GM19035 (cell line): ENCODE measurements around the gene PRSS36.

ENCODE experiments used
- ATAC-seq: cut with Tn5 transposase; IDR thresholded peaks from one replicate; pipeline ENCODE4 v1.9.1; 2021; ENCODE audit not compliant: unreplicated experiment

Gene PRSS36

GRCh38 chr16:31128711-31129567, 20.9 kb downstream of the PRSS36 start:
- no peak for ATAC-seq

DNA sequence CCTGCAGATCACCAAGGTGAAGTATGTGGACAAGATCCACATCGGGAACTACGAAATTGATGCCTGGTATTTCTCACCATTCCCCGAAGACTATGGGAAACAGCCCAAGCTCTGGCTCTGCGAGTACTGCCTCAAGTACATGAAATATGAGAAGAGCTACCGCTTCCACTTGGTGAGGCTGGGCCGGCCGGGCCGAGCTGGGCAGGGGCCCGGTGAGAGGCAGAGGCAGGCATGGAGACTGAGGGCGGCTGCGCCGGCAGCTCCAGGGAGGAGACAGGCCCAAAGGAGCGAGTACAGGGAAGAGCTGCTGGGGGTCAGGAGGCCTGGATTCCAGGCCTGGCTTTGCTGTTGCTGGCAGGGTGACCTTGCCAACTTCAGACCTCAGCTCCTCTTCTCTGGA, 22.7 kb downstream of the PRSS36 start:
- no peak for ATAC-seq

DNA sequence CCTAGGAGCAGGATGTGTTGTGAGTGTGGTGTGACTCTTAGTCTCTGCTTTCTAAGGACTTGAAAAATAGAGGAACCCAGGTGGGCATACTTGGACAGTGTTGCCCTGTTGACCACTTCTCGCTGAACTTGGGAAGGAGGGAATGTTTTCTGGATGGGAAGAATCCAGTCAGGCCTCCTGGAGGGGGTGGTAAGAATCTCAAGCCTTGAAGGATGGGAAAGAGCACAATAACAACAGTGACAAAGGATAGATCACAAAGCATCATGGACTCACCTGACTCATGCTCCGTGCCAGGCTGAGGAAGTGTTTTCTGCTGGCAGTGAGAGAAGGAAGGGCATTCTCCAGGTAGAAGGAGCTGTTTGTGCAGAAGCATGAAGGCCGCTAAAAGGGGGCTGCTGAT, 24.0 kb downstream of the PRSS36 start:
- ATAC-seq = no peak

GRCh38 chr16:31120129-31120528, 29.7 kb downstream of the PRSS36 start:
- ATAC-seq = no peak

DNA sequence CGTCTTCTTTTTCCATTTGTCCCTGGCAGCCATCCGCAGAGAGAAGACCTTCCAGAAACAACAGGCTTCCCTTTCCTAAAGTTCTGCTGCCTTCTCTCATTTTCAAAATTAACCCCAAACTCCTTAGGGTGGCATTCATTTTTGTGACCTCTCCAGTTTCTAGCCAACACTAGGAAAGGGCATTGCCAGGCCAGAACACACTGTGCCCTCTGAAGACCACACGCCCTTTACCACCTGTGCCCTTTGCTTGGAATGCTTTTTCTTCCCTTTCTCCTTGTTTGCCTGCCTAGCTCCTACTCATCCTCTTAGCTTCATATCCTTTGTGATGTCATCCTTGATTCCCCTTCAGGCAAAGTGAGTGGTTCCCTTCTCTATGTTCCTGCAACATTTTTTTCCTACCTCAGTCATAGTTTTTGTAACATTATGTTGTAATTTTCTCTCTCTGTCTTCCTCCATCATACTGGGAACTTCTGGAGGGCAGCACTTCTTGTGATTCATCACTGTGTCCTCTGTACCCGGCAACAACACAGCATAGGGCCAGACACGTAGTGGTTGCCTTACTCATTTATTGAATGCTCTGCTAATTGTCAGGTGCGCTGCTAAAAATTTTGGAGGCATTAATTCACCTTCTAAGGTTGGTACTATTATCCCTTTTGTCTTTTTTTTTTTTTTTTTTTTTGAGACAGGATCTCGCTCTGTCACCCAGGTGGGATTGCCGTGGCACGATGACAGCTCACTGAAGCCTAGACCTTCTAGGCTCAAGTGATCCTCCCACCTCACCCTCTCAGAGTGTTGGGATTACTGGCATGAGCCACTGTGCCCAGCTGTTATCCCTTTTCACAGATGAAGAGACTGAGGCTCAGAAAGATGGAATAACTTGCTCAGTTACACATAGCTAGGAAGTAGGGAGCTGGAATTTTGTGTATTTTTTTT, 31.4 kb downstream of the PRSS36 start:
- ATAC-seq = no peak

DNA sequence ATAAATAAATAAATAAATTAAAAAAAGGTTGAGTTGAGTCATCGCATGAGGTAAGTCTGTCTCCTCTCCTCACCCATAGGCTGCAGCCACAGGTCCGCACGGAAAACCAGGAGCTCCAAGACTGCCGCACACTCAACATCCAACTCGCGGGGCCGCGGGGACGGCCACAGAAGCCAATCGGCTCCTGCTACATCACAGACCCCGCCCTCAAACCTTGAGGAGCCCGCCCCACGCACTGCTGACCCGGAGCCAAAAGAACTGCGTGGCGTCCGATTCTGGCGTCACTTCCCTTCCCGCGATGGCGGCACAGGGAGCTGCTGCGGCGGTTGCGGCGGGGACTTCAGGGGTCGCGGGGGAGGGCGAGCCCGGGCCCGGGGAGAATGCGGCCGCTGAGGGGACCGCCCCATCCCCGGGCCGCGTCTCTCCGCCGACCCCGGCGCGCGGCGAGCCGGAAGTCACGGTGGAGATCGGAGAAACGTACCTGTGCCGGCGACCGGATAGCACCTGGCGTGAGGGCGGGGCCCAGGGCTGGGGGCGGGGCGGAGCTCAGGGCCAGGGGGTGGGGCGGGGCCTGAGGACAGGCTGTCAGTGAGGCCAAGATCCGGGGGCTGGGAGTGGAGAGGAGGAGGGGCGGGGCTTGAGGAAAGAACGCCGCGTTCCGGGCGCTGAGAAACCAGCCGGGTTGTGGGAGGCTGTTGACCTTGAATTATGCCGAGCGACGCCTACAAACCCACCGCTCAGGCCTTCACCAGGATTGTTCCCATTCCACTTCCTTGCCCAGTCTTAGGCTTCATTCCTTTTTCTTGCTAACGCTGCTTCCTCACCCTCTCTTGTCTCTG, 32.3 kb downstream of the PRSS36 start, which contains the start of gene KAT8:
TSS of gene KAT8 (plus strand) at position 281 of the 839 bp plus-strand sequence. CDS start at position 299, 18 bp downstream.
- peak; percentile 93 for ATAC-seq

- no peak for ATAC-seq
Measured at GRCh38 chr16:31114468-31114867, 35.4 kb downstream of the PRSS36 start.

DNA sequence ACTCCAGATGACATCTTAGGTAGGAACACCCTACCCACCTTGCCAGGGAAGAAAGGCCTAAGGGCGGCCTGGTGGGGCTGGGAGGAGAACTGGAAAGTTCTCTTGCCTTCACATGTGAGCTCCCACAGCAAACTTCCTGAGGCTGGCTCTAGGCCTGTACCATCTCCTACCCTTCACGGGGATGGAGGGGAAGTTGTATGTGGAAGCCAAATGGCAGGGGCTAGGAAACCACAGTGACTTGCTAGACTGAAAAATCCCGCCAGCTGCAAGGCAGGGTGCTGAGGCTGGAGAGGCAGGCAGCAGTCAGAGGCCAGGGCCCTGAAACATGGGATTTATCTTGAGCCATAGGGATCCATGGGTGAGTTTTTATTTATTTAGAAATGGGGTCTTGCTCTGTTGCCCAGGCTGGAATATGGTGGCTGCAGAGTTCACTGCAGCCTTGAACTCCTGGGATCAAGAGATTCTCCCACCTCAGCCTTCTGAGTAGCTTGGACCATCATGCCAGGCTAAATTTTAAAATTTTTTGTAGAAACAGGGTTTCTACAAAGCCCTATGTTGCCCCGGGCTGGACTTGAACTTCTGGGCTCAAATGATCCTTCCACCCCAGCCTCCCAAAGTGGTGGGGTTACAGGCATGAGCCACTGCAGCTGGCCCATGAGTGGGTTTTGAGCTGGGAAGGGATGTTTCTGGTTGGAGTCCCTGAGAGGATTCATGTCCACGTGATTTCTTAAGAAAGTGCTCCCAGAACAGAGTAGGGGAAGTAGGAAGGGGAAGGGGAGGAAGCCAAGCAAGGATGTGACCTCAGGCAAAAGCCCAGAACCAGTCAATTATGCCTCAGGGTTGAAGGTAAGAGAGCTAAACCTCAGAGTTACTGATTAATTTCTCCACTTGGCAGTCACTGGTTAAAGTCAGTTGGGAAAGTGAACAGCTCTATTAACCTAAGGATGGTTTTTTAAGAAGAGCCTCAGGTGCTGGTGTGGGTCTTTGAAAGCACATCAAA, 36.4 kb downstream of the PRSS36 start:
- no peak for ATAC-seq

DNA sequence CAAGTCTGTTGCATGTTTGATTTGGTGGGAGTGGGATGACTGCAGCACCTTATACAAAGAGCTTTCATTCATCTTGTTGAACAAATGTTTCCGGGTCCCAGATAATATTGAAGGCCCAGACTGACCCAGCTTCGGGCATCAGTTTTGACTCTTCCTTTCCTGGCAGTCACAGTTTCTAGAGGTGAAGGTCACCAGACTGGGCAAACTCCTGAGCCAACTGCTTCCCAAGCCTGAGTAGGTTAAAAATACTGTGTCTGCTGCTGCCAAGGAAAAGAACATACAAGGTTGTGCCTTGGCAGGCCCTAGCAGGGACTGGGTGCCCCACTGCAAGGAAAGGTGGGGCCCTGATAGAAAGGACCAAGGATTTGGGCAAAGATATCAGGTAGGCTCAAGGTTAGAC, 37.2 kb downstream of the PRSS36 start:
- no peak for ATAC-seq

DNA sequence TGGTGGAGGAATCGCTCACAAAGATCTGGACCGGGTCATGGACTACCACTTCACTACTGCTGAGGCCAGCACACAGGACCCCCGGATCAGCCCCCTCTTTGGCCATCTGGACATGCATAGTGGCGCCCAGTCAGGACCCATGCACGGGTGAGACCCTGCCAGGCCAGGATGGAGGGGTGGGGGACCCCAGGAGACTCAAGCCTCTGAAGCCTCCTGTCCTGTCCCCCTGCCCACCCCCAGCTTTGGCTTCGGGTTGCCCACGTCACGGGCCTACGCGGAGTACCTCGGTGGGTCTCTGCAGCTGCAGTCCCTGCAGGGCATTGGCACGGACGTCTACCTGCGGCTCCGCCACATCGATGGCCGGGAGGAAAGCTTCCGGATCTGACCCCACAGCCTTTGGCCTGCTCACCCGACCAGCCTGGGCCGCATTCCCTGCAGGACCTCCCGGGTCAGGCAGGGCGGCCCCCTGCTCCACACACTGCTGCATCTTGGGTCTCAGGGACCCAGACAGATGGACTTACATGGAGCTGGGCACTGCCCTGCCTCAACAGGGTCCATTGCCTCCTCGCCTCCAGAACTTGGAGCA, 37.9 kb downstream of the PRSS36 start:
- ATAC-seq = no peak

DNA sequence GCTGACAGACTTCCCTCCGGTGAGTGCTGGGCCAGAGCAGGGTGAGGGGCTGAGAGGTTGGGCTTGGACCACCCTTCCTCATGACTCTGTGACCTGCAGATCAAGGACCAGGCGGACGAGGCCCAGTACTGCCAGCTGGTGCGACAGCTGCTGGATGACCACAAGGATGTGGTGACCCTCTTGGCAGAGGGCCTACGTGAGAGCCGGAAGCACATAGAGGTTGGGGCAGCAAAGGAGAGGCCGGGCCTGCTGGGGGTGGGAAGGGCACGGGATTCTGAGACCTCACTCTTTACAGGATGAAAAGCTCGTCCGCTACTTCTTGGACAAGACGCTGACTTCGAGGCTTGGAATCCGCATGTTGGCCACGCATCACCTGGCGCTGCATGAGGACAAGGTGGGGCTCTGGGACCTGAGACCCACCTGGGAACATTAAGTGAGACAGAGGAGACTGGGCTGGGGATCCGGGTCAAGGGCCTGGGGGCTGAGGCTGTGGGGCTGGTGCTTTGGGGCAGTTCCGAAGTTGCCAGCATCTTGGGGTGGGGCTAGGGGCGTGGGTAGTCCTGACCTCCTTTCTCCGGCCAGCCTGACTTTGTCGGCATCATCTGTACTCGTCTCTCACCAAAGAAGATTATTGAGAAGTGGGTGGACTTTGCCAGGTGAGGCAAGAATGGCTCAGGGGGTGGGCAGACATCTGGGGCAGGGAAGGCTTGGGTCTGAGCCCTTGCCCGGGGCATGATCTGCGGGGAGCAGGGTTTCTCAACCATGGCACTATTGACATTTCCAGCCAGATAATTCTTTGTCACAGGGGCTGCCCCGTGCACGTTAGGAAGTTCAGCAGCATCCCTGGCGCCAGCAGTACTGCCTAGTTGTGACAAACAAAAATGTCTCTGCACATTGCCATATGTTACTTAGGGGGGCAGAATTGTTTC, 39.5 kb downstream of the PRSS36 start:
- ATAC-seq = no peak

GRCh38 chr16:31109622-31110021, 40.2 kb downstream of the PRSS36 start:
- no peak for ATAC-seq

DNA sequence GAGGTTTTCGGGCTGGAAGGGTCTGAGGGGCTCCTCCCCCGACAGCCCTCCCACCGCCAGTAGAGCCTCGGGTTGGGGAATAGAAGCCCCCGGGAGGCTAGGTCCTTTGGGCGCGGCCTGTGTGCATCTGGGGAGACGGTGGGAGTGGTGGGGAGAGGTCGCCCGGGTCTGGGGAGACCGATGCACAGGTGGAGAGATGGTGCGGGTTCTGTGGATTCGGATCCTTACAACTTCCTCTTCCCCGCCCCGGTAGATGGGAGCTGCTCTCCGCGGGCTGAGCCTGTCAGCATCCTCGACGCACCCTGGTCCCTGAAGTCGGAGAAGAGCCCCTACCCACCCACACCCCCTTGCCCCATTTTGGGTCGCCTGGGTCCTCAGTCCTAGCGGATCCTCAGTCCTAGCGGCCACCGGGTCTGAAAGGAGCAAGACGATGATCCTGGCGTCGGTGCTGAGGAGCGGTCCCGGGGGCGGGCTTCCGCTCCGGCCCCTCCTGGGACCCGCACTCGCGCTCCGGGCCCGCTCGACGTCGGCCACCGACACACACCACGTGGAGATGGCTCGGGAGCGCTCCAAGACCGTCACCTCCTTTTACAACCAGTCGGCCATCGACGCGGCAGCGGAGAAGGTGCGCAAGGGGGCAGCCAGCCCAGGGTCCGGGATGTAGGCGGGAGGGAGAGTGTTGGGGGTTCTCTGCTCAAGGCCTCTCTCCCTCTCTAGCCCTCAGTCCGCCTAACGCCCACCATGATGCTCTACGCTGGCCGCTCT, 40.9 kb downstream of the PRSS36 start:
- ATAC-seq = peak; percentile 2

DNA sequence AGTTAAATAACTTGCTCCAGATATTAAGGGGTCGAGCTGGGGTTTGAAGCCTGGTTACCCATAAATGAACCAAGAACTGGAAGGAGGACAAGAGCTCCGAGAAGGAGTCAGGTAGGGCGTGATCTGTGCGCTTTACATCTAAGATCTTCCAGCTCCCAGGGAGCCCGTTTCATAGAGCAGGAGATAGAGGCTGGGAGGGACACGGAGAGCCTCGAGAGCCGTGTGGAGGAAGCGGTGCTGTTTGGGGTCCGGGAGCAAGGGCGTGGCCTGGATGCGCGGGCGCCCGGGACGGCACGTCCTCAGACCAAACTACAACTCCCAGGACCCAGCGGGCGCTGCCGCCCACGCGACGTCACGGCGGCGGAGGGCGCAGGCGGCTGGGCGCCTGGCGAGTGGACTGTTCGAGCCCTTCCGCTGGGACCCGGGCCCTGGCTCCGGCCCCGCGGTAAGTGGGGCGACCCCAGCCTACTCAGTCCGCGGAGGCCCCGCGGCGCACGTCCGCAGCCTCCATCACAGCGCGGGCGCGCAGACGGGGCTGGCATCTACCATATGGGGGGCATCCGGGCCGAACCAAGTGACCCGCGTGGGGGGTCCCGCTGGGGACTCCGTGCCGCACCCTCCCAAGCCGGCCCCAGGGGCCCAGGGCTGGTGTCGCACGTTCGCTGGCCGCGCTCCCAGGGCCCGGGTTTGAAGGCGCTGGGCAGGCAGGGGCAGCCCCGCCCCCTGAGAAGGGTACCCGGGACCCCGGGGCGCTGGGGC, 41.7 kb downstream of the PRSS36 start, which contains the start of gene BCKDK:
TSS of gene BCKDK (plus strand) at position 352 of the 759 bp plus-strand sequence. CDS start 838 bp downstream, outside the sequence.
- peak; percentile 83 for ATAC-seq

DNA sequence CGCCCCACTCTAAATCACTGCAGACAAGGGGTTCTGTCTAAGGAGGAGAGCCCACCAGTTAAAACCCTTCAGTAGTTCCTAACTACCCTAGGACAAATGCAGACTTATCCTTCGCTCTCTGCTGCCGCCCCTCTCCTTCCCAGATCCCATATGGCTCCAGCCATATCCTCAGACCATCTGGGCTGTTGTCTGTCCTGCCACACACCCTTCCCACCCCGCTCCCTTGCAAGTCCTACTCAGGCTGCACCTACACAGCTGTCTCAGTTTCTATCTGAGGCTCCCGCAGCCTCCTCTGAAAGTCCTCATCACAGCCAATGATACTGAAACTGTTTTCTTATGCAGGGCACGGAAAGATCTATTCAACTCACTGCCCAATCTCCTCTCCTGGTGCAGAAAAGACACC, 42.4 kb downstream of the PRSS36 start:
- peak; percentile 48 for ATAC-seq
